Endothelial cell of umbilical vein (primary cell): ENCODE measurements around the gene GNAZ. TPM values are rescaled to one million over a fixed set of nuclear protein-coding genes. Genes with fewer than 3 reads are reported as not detected.

Experiments
- BruUV-seq: library from RNA; stranded (reverse); fragments of 400-500 nt; replicated peaks from 2 replicates; lab custom pipeline; 2021; lab: Mats Ljungman, UMichigan
- CTCF ChIA-PET: fragments of 300-600, 350-600 bp; sonication (Branson Sonifier 250); formaldehyde crosslinking; loops from one replicate; lab custom pipeline; 2021; ENCODE audit warnings: antibody characterized with exemption, inconsistent platforms; lab: Charles Lee
- POLR2A ChIA-PET: fragments of 300-600, 350-600 bp; sonication (Branson Sonifier 250); formaldehyde crosslinking; loops from one replicate; lab custom pipeline; 2021; ENCODE audit warnings: antibody characterized with exemption, inconsistent platforms; lab: Charles Lee
- DNase-seq: peaks from one replicate; pipeline ENCODE4 v3.0.0-alpha.2; 2011; ENCODE audit warnings: low read depth, low spot score
- FAIRE-seq: peaks from 2 replicates; lab custom pipeline; 2011; peaks lifted over from hg19 to GRCh38; lab: Jason Lieb, UNC
- H2AFZ ChIP-seq: 2 replicates; pipeline ENCODE4 v1.6.0; 2012; ENCODE audit warnings: low read depth, low read length, control low read depth, inconsistent platforms
- H3K27ac ChIP-seq: 2 replicates; pipeline ENCODE4 v1.5.1; 2011; ENCODE audit warnings: low read depth, mild to moderate bottlenecking, control low read depth, low read length, moderate library complexity; ENCODE audit not compliant: insufficient read depth
- H3K27me3 ChIP-seq, 2 experiments: 2 replicates each; pipeline versions ENCODE4 v1.6.0 to v1.6.1; 2011; ENCODE audit warnings: low read length in 2 of 2, mixed read lengths in 1 of 2; ENCODE audit not compliant: control insufficient read depth in 2 of 2, insufficient read depth in 2 of 2
- H3K36me3 ChIP-seq, 2 experiments: 2 replicates in 1 of 2; 3 replicates in 1 of 2; pipeline ENCODE4 v1.5.1; 2011; ENCODE audit warnings: low read length in 2 of 2, mild to moderate bottlenecking in 1 of 2, moderate library complexity in 1 of 2; ENCODE audit not compliant: control insufficient read depth in 2 of 2, insufficient read depth in 2 of 2; ENCODE audit errors: extremely low read depth in 1 of 2
- H3K4me1 ChIP-seq: 3 replicates; pipeline ENCODE4 v1.5.1; 2011; ENCODE audit warnings: mild to moderate bottlenecking, low read length; ENCODE audit not compliant: control insufficient read depth, insufficient read depth; ENCODE audit errors: extremely low read depth
- H3K4me2 ChIP-seq: 2 replicates; pipeline ENCODE4 v1.6.1; 2011; ENCODE audit warnings: low read length, control low read depth, mixed read lengths; ENCODE audit not compliant: insufficient read depth
- H3K4me3 ChIP-seq, 3 experiments: fragments of 200-600 bp in 1 of 3; sonication (generic), shearing (Covaris generic) in 1 of 3; replicated peaks in 1 of 3; 2 replicates each; pipeline ENCODE4 v1.5.1; 2011 to 2016; ENCODE audit warnings: control low read depth in 3 of 3, low read length in 3 of 3, mild to moderate bottlenecking in 2 of 3, inconsistent platforms in 1 of 3, low read depth in 1 of 3, moderate library complexity in 1 of 3; ENCODE audit not compliant: insufficient read depth in 1 of 3
- H3K79me2 ChIP-seq: 2 replicates; pipeline ENCODE4 v1.6.0; 2012; ENCODE audit warnings: low read length, inconsistent platforms; ENCODE audit not compliant: control insufficient read depth, insufficient read depth
- H3K9ac ChIP-seq: replicated peaks from 2 replicates; pipeline ENCODE3; 2011; ENCODE audit warnings: low read length, control low read depth; ENCODE audit not compliant: insufficient read depth; ENCODE audit errors: extremely low read depth
- H3K9me1 ChIP-seq: replicated peaks from 3 replicates; pipeline ENCODE4 v1.6.0; 2011; ENCODE audit warnings: mild to moderate bottlenecking, low read length; ENCODE audit not compliant: control insufficient read depth, insufficient read depth; ENCODE audit errors: extremely low read depth
- H3K9me3 ChIP-seq: replicated peaks from 2 replicates; pipeline ENCODE4 v1.5.1; 2012; ENCODE audit warnings: low read length, inconsistent platforms; ENCODE audit not compliant: control insufficient read depth, insufficient read depth
- H4K20me1 ChIP-seq: replicated peaks from 2 replicates; pipeline ENCODE3; 2011; ENCODE audit warnings: mild to moderate bottlenecking, low read length; ENCODE audit not compliant: control insufficient read depth, insufficient read depth; ENCODE audit errors: extremely low read depth
- EZH2 ChIP-seq: IDR thresholded peaks from 2 replicates; pipeline ENCODE4 v1.6.1; 2012; ENCODE audit warnings: borderline replicate concordance, low read depth, mild to moderate bottlenecking, moderate library complexity, low read length, inconsistent platforms; ENCODE audit not compliant: severe bottlenecking
- FOS ChIP-seq: IDR thresholded peaks from 2 replicates; pipeline ENCODE4 v1.6.1; 2011; ENCODE audit warnings: mild to moderate bottlenecking, low read length, moderate library complexity, borderline replicate concordance; ENCODE audit not compliant: insufficient read depth
- GATA2 ChIP-seq: IDR thresholded peaks from 2 replicates; pipeline ENCODE4 v1.7.0; 2011; ENCODE audit warnings: low read depth, mild to moderate bottlenecking, moderate library complexity, mixed read lengths, low read length; ENCODE audit not compliant: insufficient read length, insufficient read depth
- JUN ChIP-seq: IDR thresholded peaks from 2 replicates; pipeline ENCODE4 v1.6.1; 2011; ENCODE audit warnings: borderline replicate concordance, low read depth; ENCODE audit not compliant: insufficient read length, insufficient read depth
- MYC ChIP-seq: IDR thresholded peaks from one replicate; pipeline ENCODE4 v1.6.1; 2011; ENCODE audit warnings: mild to moderate bottlenecking, low read depth, low read length
- POLR2A ChIP-seq: IDR thresholded peaks from 2 replicates; pipeline ENCODE4 v1.6.1; 2012; ENCODE audit warnings: low read depth, mild to moderate bottlenecking, control low read depth, low read length
- POLR2AphosphoS5 ChIP-seq: IDR thresholded peaks from 2 replicates; pipeline ENCODE4 v1.6.1; 2012; ENCODE audit warnings: low read depth, mild to moderate bottlenecking, control low read depth, low read length, moderate library complexity; ENCODE audit not compliant: insufficient read depth
- dilution Hi-C: fragments of 300-500 bp; cut with MboI; formaldehyde crosslinking; loops from one replicate; pipeline ENCODE4 v1.15.0; 2019; ENCODE audit warnings: low sequenced_read_pairs; ENCODE audit not compliant: extremely low pct_ligation_motif_present
- intact Hi-C: fragments of 100-400 bp; cut with micrococcal nuclease; formaldehyde crosslinking; loops from one replicate; pipeline ENCODE4 v1.10.0; 2022
- polyA plus RNA-seq, 4 experiments: library from polyadenylated mRNA; depleted of rRNA in 3 of 4; stranded (reverse) in 3 of 4; unstranded in 1 of 4; fragments of >200 nt; gene quantifications; 2 replicates each; pipeline versions ENCODE4 v1.2.1 to v1.2.3, GENCODE V29; 2011 to 2012; ENCODE audit warnings: missing spikeins in 1 of 4
- total RNA-seq: library from RNA; stranded (reverse); gene quantifications from 2 replicates; pipeline ENCODE4 v1.2.3, GENCODE V29; 2021
- TF ChIP-seq, protein P1 (sequence below): IDR thresholded peaks from 2 replicates; pipeline ENCODE4 v1.6.1; 2011; ENCODE audit not compliant: insufficient read depth, insufficient read length
- TF ChIP-seq, protein P2 (sequence below), 2 donors: IDR thresholded peaks; 1 replicate in 1 of 2; 2 replicates in 1 of 2; pipeline ENCODE4 v1.5.1; 2011; ENCODE audit warnings: low read length in 2 of 2, mild to moderate bottlenecking in 2 of 2, moderate library complexity in 2 of 2, control low read depth in 1 of 2, inconsistent platforms in 1 of 2, low read depth in 1 of 2; ENCODE audit not compliant: insufficient read depth in 1 of 2; ENCODE audit errors: extremely low read depth in 1 of 2

GNAZ gene
- total and polyA plus RNA-seq, 2 donors (not counting 3 experiments of a cell fraction or from before 2014, with no cell fraction given) = 0.44 to 0.86 TPM

DNA sequence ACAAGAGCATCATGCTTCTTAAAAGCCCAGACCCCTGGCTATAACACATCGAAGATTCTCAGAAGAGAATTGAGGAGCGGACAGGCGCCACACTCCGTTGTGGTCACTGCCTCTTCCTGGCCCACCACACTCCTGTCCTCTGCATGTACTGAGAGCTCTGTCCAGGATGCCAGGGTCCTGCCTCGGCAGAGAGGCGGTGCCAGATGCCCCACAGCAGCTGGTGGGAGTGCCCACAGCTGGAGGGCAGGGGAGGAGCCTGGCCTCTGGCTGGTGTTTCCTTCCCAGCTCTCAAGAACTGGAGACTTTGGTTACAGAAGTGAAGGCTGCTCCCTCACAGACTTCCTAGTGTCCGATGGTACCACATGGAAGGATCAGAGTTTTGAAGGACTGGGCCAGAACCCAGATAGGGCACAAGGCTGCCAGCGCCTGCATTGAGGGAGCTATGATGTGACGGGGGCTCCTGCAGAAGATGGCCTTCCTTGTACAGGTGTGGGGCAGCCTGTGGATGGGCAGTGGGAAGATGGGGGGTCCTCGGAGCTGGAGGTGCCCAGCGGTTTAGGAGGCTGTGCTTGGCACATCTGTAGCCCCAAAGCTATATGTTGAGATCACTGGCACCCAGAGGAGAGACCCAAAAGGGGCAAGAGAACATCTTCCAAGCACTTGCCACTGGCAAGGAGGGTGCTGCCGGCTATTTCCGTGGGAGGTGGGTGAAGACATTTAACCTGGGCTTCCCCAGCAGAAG, 52.1 kb downstream of the GNAZ start:
- POLR2A ChIA-PET = no interaction called here
- no TSS peak for BruUV-seq
- FAIRE-seq = no peak

More for the DNA sequence above, 52.1 kb downstream of the GNAZ start:
- CTCF ChIA-PET = interaction anchor here (0.7 to 15.6 kb wide), 2 partner anchors 163 to 247 kb away, joined by 3 to 401 read pairs; no protein-coding TSS in a partner anchor
- Histone ChIP-seq H3K27ac (no peak overlapping the region), H3K4me2 (no peak overlapping the region), H3K27me3 (no peaks in the 10 kb centered on the region), H2AFZ (no peak overlapping the region), H3K9ac (no peak overlapping the region), H3K4me1 (no peaks in the 10 kb centered on the region), H3K9me1 (no peaks in the 10 kb centered on the region), H4K20me1 (no peaks in the 10 kb centered on the region), H3K9me3 (no peaks in the 10 kb centered on the region), H3K79me2 (no peaks in the 10 kb centered on the region), H3K4me3 (no peak overlapping the region), H3K36me3 (no peaks in the 10 kb centered on the region)
- dilution Hi-C loops (no loop called here), intact Hi-C loops (no loop called here)
- TF ChIP-seq POLR2AphosphoS5 = no peak
- TF ChIP-seq POLR2A = no peak
- no peak for TF ChIP-seq EZH2
- TF ChIP-seq GATA2 = no peak
- no peak for TF ChIP-seq FOS
- TF ChIP-seq JUN = no peak
- TF ChIP-seq MYC = no peak
- TF ChIP-seq, protein P1, sequence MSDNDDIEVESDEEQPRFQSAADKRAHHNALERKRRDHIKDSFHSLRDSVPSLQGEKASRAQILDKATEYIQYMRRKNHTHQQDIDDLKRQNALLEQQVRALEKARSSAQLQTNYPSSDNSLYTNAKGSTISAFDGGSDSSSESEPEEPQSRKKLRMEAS = no peak
- TF ChIP-seq, protein P2, sequence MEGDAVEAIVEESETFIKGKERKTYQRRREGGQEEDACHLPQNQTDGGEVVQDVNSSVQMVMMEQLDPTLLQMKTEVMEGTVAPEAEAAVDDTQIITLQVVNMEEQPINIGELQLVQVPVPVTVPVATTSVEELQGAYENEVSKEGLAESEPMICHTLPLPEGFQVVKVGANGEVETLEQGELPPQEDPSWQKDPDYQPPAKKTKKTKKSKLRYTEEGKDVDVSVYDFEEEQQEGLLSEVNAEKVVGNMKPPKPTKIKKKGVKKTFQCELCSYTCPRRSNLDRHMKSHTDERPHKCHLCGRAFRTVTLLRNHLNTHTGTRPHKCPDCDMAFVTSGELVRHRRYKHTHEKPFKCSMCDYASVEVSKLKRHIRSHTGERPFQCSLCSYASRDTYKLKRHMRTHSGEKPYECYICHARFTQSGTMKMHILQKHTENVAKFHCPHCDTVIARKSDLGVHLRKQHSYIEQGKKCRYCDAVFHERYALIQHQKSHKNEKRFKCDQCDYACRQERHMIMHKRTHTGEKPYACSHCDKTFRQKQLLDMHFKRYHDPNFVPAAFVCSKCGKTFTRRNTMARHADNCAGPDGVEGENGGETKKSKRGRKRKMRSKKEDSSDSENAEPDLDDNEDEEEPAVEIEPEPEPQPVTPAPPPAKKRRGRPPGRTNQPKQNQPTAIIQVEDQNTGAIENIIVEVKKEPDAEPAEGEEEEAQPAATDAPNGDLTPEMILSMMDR (IDR thresholded peaks at IDR 0.05; ENCODE audit: extremely low read depth in 1 of 2, insufficient read depth in 1 of 2, low read depth in 1 of 2, low read length in 2 of 2) = no peak
- no peak for DNase-seq
